GM18951 (cell line): ENCODE data around the gene LRRC74B.
"Not testable (repeated sequence)": the region's sequence is repeated elsewhere in the genome, so short reads cannot be mapped to it uniquely, and the experiment has no call there.

Experiments
- POLR2A ChIP-seq: IDR thresholded peaks from 4 replicates; pipeline ENCODE4 v1.6.1; 2011; ENCODE audit warnings: mild to moderate bottlenecking; ENCODE audit not compliant: insufficient read length, insufficient read depth; ENCODE audit errors: extremely low read depth
- in situ Hi-C: fragments of 300-500 bp; cut with MboI; formaldehyde crosslinking; loops from one replicate; pipeline ENCODE4 v1.12.0; 2022; ENCODE audit warnings: low sequenced_read_pairs, mixed read lengths, inconsistent platforms; ENCODE audit not compliant: unreplicated experiment

LRRC74B gene

GRCh38 chr22:21003782-21004181, 42.0 kb upstream of the LRRC74B start:
- in situ Hi-C loops, result no loop called here

DNA sequence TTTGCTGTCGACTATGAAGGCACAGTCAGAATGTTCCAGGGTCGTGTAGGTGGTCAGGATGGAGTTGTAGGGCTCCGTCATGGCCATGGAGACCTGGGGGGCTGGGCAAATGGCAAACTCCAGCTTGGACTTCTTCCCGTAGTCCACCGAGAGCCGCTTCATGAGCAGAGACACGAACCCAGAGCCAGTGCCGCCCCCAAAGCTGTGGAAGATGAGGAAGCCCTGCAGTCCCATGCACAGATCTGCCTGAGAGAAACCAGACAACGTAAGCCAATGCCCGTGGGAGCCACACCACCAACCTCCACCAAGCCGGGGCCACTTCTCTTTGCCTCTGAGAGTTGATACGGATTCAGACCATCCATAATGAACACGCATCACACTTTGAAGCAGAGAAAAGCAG, 36.5 kb upstream of the LRRC74B start:
- in situ Hi-C loops, result not testable (repeated sequence)

More at GRCh38 chr22:21003782-21004181, 42.0 kb upstream of the LRRC74B start:
- TF ChIP-seq POLR2A, result no peak

DNA sequence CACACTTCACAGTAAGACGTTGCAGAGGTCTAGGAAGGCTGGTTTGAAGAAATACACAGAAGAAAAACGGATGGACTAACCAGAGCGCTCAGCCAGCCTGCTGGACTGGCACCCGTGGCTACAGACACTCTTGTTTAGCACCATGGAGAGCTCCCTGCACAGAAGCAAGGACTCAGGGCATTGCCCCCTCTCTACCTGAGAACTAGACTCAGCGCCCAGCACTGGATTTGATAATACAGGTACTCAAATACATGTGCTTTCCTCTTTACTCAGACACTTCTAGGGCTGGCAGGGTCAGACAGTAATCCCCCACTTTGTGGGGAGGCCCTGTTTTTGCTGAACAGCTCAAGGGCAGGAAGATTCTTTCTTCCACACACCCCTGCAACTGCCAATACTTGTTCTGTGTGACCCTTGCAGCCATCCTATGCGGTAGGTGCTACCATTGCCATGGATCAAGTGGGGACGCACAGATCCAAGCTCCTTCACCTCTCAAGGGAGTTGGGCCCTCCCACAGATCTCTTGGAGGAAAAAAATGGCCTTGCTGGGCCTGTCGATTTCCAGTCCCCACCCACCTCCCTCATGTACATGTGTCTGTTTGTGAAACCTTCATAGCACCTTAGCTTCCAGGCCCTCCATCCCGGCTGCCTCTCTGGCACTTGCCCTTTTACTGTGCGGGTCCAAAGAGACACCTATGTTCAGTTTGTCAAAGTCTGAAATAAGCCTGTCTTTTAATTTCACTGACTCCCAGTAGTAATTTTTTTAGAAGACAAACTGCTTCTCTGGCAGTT, 35.9 kb upstream of the LRRC74B start:
- in situ Hi-C loops, result no loop called here
- TF ChIP-seq POLR2A, result no peak

GRCh38 chr22:21010426-21011113, 35.2 kb upstream of the LRRC74B start:
- no peak for TF ChIP-seq POLR2A
- in situ Hi-C loops, result no loop called here

- no peak for TF ChIP-seq POLR2A
- in situ Hi-C loops, result no loop called here
Measured at GRCh38 chr22:21012446-21013407, 33.0 kb upstream of the LRRC74B start.

DNA sequence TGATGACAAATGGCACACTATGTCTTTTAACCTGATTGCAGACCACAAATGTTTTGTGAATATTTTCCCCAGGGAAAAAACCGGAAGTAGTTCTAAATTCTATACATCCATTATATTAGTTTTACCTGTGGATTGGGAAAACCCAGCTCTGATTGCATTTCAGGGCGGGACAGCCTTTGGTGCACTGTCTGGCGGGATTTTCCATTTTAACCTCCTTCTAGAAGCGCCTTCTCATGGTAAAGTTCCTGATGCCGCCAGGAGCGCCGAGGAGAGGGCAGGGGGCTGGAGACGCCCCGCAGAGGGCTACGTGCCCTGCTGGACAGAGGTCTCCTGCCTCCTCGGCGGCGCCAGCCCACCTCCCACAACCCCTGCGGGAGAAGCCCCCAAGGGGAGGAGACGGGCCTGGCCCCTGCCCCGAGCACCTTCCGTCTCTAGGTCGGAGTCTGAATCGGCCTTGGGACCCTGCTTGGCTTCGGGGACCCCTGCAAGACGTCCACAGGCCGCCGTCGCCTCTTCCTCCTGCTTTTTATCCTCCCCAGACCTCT, 32.0 kb upstream of the LRRC74B start:
- TF ChIP-seq POLR2A, result no peak
- in situ Hi-C loops, result no loop called here

- no peak for TF ChIP-seq POLR2A
- in situ Hi-C loops, result no loop called here
Measured at GRCh38 chr22:21014202-21014725, 31.5 kb upstream of the LRRC74B start.

- in situ Hi-C loops, result no loop called here
Measured at GRCh38 chr22:21014726-21015465, 30.9 kb upstream of the LRRC74B start, which contains the start of gene P2RX6. P2RX6 (plus strand) TSS chr22:21015165; CDS start chr22:21015175, 10 bp downstream.

DNA sequence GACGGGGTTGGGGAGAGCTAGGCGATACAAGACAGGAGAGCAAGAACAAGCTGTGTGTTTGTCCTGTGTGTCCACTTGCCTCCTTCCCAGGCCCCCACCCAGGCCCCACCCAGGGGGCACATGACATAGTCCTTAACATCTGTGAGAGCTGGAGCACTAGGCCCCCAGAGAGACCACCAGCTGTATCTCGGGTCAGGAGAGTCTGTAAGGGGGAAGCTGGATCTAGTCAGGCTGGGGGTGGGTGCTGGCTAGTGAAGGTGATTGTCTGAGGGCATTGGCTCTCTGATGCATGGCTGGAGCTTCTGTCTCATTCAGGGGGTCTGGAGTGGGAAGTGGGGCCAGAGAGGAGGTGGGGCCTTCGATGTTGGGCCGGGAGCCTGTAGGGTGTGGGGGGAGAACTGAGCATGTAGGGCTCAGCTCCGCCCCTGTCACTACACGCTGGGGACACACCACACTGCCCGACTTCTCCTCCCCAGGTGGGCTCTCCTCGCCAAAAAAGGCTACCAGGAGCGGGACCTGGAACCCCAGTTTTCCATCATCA, 30.2 kb upstream of the LRRC74B start:
- in situ Hi-C loops, result no loop called here
- no peak for TF ChIP-seq POLR2A

More at GRCh38 chr22:21014726-21015465, 30.9 kb upstream of the LRRC74B start, which contains the start of gene P2RX6:
- TF ChIP-seq POLR2A, result no peak

DNA sequence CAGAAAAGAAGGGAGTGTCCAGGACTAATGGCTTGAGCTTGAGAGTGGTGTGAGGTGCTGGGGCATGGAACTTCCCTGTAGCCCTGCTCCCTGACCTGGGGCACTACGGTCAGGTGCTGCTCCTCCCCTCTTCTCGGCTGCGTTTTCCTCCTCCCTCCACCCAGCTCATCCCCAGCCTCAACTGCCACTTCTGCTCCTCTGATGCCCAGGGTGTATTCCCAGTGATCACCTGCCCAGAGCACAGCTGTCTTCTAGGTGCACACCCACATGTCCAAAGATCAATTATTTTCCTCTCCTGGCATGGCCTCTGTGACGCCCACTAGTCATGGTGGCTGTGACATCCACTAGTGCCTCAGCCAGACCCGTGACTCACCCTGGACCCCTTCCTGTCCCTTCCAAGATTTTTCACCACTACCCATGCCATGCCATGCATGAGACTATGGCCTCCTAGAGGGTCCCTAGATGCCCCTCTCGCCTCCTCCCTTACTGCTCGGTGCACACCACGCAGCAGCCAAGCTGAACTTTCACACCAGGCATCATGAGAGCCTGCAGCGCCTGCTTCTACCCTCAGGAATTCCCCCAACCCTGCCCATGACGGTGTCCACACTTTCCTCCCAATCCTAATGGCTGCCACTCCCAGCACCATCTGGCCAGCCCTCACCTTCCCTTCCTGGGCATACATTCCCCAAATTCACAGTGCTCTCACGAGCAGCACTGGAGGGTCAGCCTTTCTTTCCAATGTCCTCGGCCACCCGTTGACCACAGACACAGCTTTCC, 28.9 kb upstream of the LRRC74B start:
- no peak for TF ChIP-seq POLR2A
- in situ Hi-C loops, result no loop called here

- TF ChIP-seq POLR2A, result no peak
- in situ Hi-C loops, result no loop called here
Measured at GRCh38 chr22:21018314-21018713, 27.4 kb upstream of the LRRC74B start.
